Uterus (tissue), 2 donors: ENCODE data around the gene SFXN3.

Experiments
- CTCF ChIP-seq, 4 experiments: fragments of 200-600 bp in 2 of 4; fragments of 450-650 bp in 2 of 4; sonication (generic) in 2 of 4; IDR thresholded peaks; one replicate each; pipeline ENCODE4 v1.5.1; 2016 to 2019; ENCODE audit warnings: antibody characterized with exemption in 4 of 4, mild to moderate bottlenecking in 2 of 4, moderate library complexity in 1 of 4
- POLR2A ChIP-seq, 2 donors: fragments of 450-650 bp; IDR thresholded peaks; one replicate each; pipeline ENCODE4 v1.6.1; 2016; ENCODE audit warnings: antibody characterized with exemption in 2 of 2, mild to moderate bottlenecking in 1 of 2, moderate library complexity in 1 of 2

GRCh38 chr10:101041252-101041761, 10.3 kb downstream of the SFXN3 start:
- TF ChIP-seq CTCF (IDR thresholded peaks at IDR 0.05) (peak; percentile 82 to 89 (median 87)), POLR2A (IDR thresholded peaks at IDR 0.05) (no peak)
